ENCODE measurements around the gene SLC35E1. TPM values are rescaled to one million over a fixed set of nuclear protein-coding genes. Genes with fewer than 3 reads are reported as not detected.
"Not testable (repeated sequence)": the region's sequence is repeated elsewhere in the genome, so short reads cannot be mapped to it uniquely, and the experiment has no call there.

Gene SLC35E1
- polyA plus RNA-seq, 3 donors, result 40.0 to 42.8 (median 42.4) TPM

DNA sequence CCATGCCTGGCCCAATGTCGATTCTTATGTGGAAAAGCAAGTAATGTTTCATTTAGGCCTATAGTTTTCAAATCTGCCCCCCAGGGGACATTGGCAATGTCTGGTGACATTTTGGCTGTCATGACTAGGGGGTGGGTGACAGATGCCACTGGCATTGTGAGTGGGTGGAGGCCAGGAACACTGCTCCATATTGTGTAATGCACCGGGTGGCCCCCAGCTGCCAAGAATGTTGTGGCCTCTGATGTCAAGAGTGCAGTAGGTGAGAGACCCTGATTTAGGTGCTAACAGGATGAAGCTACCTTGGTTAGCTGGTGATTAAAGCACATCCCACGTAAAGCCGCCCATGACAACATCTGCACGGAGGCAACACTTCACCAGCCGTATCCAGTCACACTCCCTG is 65.3 kb downstream of the SLC35E1 start:
- no peak for DNase-seq (ENCODE audit: low read depth in 3 of 3, low spot score in 2 of 3)

DNA sequence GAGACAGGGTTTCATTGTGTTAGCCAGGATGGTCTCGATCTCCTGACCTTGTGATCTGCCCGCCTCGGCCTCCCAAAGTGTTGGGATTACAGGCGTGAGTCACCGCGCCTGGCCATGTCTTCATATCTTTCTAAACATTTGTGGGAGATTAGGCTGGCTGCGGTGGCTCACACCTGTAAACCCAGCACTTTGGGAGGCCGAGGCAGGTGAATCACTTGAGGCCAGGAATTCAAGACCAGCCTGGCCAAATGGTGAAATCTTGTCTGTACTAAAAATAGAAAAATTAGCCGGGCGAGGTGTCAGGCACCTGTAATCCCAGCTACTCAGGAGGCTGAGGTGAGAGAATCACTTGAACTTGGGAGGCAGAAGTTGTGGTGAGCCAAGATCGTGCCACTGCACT is 66.1 kb downstream of the SLC35E1 start:
- not testable (repeated sequence) for DNase-seq (ENCODE audit: low read depth in 3 of 3, low spot score in 2 of 3)

GRCh38 chr19:16504271-16504670 is 67.9 kb downstream of the SLC35E1 start:
- DNase-seq (ENCODE audit: low read depth in 3 of 3, low spot score in 2 of 3), result no peak

Other genes starting within 250 kb of the SLC35E1 start
- gene KLF2, start 247.6 kb downstream of the SLC35E1 start, polyA plus RNA-seq (ENCODE audit: insufficient read length in 3 of 3), result 10 to 100 TPM; 17.5 to 22.4 (median 20.1) TPM
- gene EPS15L1, start 100.4 kb downstream of the SLC35E1 start, polyA plus RNA-seq (ENCODE audit: insufficient read length in 3 of 3), result 10 to 100 TPM; 24.9 to 29.3 (median 25.6) TPM
- under 1 TPM in 1 of 3 donors, not detected in 2; 0.12 TPM for gene CALR3, start 76.2 kb downstream of the SLC35E1 start, polyA plus RNA-seq (ENCODE audit: insufficient read length in 3 of 3)
- gene C19orf44, start 76.0 kb downstream of the SLC35E1 start, polyA plus RNA-seq (ENCODE audit: insufficient read length in 3 of 3), result 10 to 100 TPM; 10.9 to 14.9 (median 13.3) TPM
- 10 to 100 TPM; 28.9 to 30.1 (median 29.4) TPM for gene CHERP, start 30.0 kb downstream of the SLC35E1 start, polyA plus RNA-seq (ENCODE audit: insufficient read length in 3 of 3)
- 1 to 10 TPM; 5.8 to 6.4 (median 5.9) TPM for gene MED26, start 55.8 kb upstream of the SLC35E1 start, polyA plus RNA-seq (ENCODE audit: insufficient read length in 3 of 3)
- gene SMIM7, start 87.7 kb upstream of the SLC35E1 start, polyA plus RNA-seq (ENCODE audit: insufficient read length in 3 of 3), result 100 to 1,000 TPM; 105 to 113 (median 110) TPM
- gene TMEM38A, start 88.7 kb upstream of the SLC35E1 start, polyA plus RNA-seq (ENCODE audit: insufficient read length in 3 of 3), result 1 to 10 TPM; 7.9 to 9.3 (median 8.0) TPM
- gene NWD1, start 147.4 kb upstream of the SLC35E1 start, polyA plus RNA-seq (ENCODE audit: insufficient read length in 3 of 3), result under 1 TPM; 0.04 to 0.06 (median 0.04) TPM

Measured in right renal cortex interstitium (tissue), 3 donors.